Hepatocyte (in vitro differentiated cells): ENCODE measurements around the gene MBD3L4.

Source experiments
- EZH2 ChIP-seq: fragments of 200-600 bp; sonication (generic); IDR thresholded peaks from 2 replicates; pipeline ENCODE4 v1.6.1; 2016; ENCODE audit warnings: antibody characterized with exemption, mild to moderate bottlenecking, borderline replicate concordance
- EZH2phosphoT487 ChIP-seq: fragments of 200-600 bp; sonication (generic); IDR thresholded peaks from one replicate; pipeline ENCODE4 v1.6.1; 2018; ENCODE audit warnings: antibody characterized with exemption, mild to moderate bottlenecking, low read depth, moderate library complexity; ENCODE audit not compliant: unreplicated experiment, severe bottlenecking

GRCh38 chr19:7013678-7014077 lies 26.3 kb downstream of the MBD3L4 start:
- no peak for TF ChIP-seq EZH2
- no peak for TF ChIP-seq EZH2phosphoT487
